ENCODE data around the gene F9.
"Not testable (repeated sequence)": the region's sequence is repeated elsewhere in the genome, so short reads cannot be mapped to it uniquely, and the experiment has no call there.

The F9 gene

DNA sequence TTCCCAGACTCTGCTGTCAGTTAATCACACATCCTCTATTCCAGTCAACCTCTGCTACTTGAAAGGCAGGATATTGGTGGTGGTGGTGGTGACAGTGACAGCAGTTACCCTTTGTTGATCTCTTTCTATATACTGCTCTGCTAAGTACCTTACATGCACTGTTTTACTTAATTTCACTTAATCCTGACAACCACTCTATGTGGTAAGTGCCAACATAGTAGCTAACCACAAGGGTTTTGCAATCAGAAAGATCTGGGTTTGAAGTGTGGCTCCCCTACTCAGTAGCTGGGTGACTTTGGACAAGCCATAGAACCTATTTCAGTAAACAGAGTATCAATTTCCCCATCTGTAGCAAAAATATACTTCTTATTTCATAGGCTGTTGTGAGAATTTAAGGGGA lies 24.2 kb upstream of the F9 start:
- peak; percentile 50; the same call in 2 of the 3 replicates for ATAC-seq (ENCODE audit: insufficient read depth, low read depth)

DNA sequence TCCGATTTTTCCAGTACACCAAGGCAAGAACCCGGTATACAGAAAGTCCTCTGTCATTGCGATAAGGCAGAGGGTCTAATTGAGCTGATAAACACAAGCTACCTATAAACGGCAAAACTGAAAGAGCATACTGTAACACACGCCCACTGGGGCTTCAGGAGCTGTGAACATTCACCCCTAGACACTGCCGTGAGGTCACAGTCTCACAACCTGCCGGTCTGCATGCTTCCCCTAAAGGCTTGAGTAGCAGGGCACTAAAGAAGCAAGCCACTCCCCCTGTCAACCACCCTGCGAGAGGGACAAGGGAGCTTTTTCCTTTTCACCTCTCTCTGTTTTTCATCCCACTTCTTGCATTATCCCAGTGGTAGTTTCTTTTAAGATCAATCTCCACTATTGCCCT lies 22.4 kb upstream of the F9 start:
- Histone ChIP-seq H3K4me2 (ENCODE audit: insufficient read depth, low read length) (no peak overlapping the region), H3K79me2 (ENCODE audit: insufficient read depth, low read length) (no peaks in the 10 kb centered on the region), H3K36me3 (ENCODE audit: insufficient read depth, low read length) (no peaks in the 10 kb centered on the region), H3K27me3 (ENCODE audit: insufficient read depth, low read length, poor library complexity) (no peaks in the 10 kb centered on the region), H3K4me3 (ENCODE audit: low read depth in 1 of 2, low read length in 2 of 2) (no peak overlapping the region), H2AFZ (ENCODE audit: low read depth, low read length) (no peak overlapping the region), H3K4me1 (ENCODE audit: insufficient read depth, low read length) (no peaks in the 10 kb centered on the region), H4K20me1 (ENCODE audit: insufficient read depth, low read length) (no peaks in the 10 kb centered on the region), H3K27ac (ENCODE audit: low read length) (no peak overlapping the region), H3K9me3 (ENCODE audit: insufficient read depth, low read length, severe bottlenecking) (no peaks in the 10 kb centered on the region), H3K9ac (ENCODE audit: low read depth, low read length) (no peak overlapping the region)
- no peak for ATAC-seq (ENCODE audit: insufficient read depth, low read depth)
- TF ChIP-seq, protein P1, sequence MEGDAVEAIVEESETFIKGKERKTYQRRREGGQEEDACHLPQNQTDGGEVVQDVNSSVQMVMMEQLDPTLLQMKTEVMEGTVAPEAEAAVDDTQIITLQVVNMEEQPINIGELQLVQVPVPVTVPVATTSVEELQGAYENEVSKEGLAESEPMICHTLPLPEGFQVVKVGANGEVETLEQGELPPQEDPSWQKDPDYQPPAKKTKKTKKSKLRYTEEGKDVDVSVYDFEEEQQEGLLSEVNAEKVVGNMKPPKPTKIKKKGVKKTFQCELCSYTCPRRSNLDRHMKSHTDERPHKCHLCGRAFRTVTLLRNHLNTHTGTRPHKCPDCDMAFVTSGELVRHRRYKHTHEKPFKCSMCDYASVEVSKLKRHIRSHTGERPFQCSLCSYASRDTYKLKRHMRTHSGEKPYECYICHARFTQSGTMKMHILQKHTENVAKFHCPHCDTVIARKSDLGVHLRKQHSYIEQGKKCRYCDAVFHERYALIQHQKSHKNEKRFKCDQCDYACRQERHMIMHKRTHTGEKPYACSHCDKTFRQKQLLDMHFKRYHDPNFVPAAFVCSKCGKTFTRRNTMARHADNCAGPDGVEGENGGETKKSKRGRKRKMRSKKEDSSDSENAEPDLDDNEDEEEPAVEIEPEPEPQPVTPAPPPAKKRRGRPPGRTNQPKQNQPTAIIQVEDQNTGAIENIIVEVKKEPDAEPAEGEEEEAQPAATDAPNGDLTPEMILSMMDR (IDR thresholded peaks at IDR 0.05; ENCODE audit: borderline replicate concordance, extremely low read depth, low read length, poor library complexity, severe bottlenecking) = no peak
- no peak for TF ChIP-seq EZH2 (IDR thresholded peaks at IDR 0.05; ENCODE audit: borderline replicate concordance, low read depth, low read length, severe bottlenecking)
- no peak for DNase-seq

More for the DNA sequence above, 24.2 kb upstream of the F9 start:
- Histone ChIP-seq H3K36me3 (ENCODE audit: insufficient read depth, low read length) (no peaks in the 10 kb centered on the region), H2AFZ (ENCODE audit: low read depth, low read length) (no peak overlapping the region), H3K27ac (ENCODE audit: low read length) (no peak overlapping the region), H3K79me2 (ENCODE audit: insufficient read depth, low read length) (no peaks in the 10 kb centered on the region), H3K4me1 (ENCODE audit: insufficient read depth, low read length) (no peaks in the 10 kb centered on the region), H3K9ac (ENCODE audit: low read depth, low read length) (no peak overlapping the region), H3K27me3 (ENCODE audit: insufficient read depth, low read length, poor library complexity) (no peaks in the 10 kb centered on the region), H3K4me2 (ENCODE audit: insufficient read depth, low read length) (no peak overlapping the region), H3K9me3 (ENCODE audit: insufficient read depth, low read length, severe bottlenecking) (no peaks in the 10 kb centered on the region), H4K20me1 (ENCODE audit: insufficient read depth, low read length) (no peaks in the 10 kb centered on the region), H3K4me3 (ENCODE audit: low read depth in 1 of 2, low read length in 2 of 2) (no peak overlapping the region)
- no peak for DNase-seq
- TF ChIP-seq, protein P1 (IDR thresholded peaks at IDR 0.05; ENCODE audit: borderline replicate concordance, extremely low read depth, low read length, poor library complexity, severe bottlenecking) = no peak

DNA sequence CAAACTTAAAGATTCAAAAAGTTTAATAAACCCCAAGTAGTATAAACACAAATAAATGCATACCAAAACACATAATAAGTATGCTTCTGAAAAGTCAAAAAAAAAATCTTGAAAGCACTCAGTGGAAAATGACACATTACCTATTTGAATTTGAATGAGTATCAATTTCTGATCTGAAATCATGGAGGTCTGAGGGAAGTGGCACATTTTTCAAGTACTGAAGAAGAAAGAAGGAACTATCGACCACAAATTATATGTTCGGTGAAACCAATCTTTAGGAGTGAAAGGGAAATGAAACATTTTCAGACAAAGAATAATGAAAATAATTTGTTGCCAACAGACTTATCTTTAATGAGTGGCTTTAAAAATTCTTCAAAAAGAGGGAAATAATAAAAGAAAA lies 12.1 kb upstream of the F9 start:
- no peaks in the 10 kb centered on the region for H3K27me3 ChIP-seq (ENCODE audit: insufficient read depth, low read length, poor library complexity)
- DNase-seq = no peak
- ATAC-seq (ENCODE audit: insufficient read depth, low read depth) = no peak
- no peaks in the 10 kb centered on the region for H3K36me3 ChIP-seq (ENCODE audit: insufficient read depth, low read length)
- no peak overlapping the region for H2AFZ ChIP-seq (ENCODE audit: low read depth, low read length)
- no peak overlapping the region for H3K9ac ChIP-seq (ENCODE audit: low read depth, low read length)
- H3K9me3 ChIP-seq (ENCODE audit: insufficient read depth, low read length, severe bottlenecking) = no peaks in the 10 kb centered on the region
- TF ChIP-seq, protein P1 (IDR thresholded peaks at IDR 0.05; ENCODE audit: borderline replicate concordance, extremely low read depth, low read length, poor library complexity, severe bottlenecking) = no peak
- no peak for TF ChIP-seq EZH2 (IDR thresholded peaks at IDR 0.05; ENCODE audit: borderline replicate concordance, low read depth, low read length, severe bottlenecking)
- no peak overlapping the region for H3K27ac ChIP-seq (ENCODE audit: low read length)
- no peaks in the 10 kb centered on the region for H3K79me2 ChIP-seq (ENCODE audit: insufficient read depth, low read length)
- no peaks in the 10 kb centered on the region for H3K4me1 ChIP-seq (ENCODE audit: insufficient read depth, low read length)
- no peak overlapping the region for H3K4me3 ChIP-seq (ENCODE audit: low read depth in 1 of 2, low read length in 2 of 2)
- no peak overlapping the region for H3K4me2 ChIP-seq (ENCODE audit: insufficient read depth, low read length)
- H4K20me1 ChIP-seq (ENCODE audit: insufficient read depth, low read length) = no peaks in the 10 kb centered on the region

DNA sequence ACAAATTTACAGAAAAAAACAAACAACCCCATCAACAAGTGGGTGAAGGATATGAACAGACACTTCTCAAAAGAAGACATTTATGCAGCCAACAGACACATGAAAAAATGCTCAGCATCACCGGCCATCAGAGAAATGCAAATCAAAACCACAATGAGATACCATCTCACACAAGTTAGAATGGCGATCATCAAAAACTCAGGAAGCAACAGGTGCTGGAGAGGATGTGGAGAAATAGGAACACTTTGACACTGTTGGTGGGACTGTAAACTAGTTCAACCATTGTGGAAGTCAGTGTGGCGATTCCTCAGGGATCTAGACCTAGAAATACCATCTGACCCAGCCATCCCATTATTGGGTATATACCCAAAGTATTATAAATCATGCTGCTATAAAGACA lies 1.7 kb upstream of the F9 start:
- H3K9me3 ChIP-seq (ENCODE audit: insufficient read depth, low read length, severe bottlenecking); H3K79me2 ChIP-seq (ENCODE audit: insufficient read depth, low read length); H2AFZ ChIP-seq (ENCODE audit: low read depth, low read length); H3K36me3 ChIP-seq (ENCODE audit: insufficient read depth, low read length); H3K4me3 ChIP-seq (ENCODE audit: low read depth in 1 of 2, low read length in 2 of 2); H3K4me2 ChIP-seq (ENCODE audit: insufficient read depth, low read length); H3K27me3 ChIP-seq (ENCODE audit: insufficient read depth, low read length, poor library complexity); H3K9ac ChIP-seq (ENCODE audit: low read depth, low read length); DNase-seq; H3K4me1 ChIP-seq (ENCODE audit: insufficient read depth, low read length); H3K27ac ChIP-seq (ENCODE audit: low read length); ATAC-seq (ENCODE audit: insufficient read depth, low read depth); H4K20me1 ChIP-seq (ENCODE audit: insufficient read depth, low read length): not testable (repeated sequence)

All from DND-41 (cell line).